GM19023 (cell line): ENCODE results near the gene MSRB3.

Experiments used
- ATAC-seq: cut with Tn5 transposase; IDR thresholded peaks from one replicate; pipeline ENCODE4 v1.9.1; 2021; ENCODE audit warnings: mild to moderate bottlenecking, moderate library complexity; ENCODE audit not compliant: unreplicated experiment

The MSRB3 gene

DNA sequence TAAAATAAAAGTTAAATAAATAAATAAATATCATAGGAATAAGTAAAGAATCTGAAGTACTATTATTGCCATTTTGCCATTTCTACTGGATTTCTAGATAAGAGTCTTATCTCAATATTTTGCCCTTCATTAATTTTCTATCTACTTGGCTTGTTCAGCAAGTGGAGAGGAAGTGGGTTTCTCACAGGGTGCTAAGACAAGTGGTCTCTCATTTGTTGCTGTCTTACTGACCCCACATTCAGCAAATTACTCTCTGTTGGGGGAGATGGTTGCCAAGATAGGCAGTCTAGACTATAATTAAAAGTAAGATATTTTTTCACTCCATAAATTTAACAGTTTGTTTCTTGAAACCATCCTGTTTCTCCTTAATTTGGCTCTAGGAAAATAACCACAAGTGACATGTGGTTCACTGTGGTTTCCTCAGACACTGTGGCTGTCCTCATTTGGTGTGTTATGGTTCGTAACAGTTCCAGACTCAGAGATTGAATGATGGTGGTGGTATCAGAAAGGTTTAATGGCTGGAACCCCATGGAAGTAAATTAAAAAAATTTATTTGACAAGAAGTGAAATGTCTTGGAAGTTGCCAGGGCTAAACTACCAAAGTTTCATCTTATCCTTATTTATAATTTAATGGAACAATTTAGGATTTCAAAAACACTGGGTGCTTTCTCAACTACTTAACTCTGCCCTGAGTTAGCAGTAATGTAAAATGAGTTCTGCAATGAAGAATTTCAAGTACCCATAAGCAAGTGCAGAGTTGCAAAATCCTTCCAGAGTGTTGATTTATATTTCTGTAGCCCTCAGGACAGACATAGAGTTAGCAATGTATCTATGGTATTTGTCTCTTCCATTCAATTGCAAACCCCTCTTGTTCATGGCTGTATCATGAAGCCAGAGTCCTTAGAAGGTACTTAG, 214.8 kb downstream of the MSRB3 start:
- no peak for ATAC-seq

DNA sequence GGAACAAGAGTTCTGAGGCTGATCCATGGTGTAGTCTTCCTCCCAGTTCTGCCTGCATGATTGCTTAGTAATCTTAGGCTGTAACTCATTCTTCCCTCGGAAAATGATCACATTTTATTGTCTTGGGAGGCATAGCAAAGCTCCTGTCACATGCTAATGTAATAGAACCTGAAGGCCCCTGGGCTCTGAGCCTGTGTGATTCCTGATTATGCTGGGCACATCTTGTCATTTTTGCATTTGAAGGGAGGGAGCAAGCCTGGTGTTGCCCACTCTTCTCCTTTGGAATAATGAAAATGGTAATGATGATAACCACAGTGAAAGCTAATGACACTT, 215.4 kb downstream of the MSRB3 start:
- ATAC-seq = no peak

DNA sequence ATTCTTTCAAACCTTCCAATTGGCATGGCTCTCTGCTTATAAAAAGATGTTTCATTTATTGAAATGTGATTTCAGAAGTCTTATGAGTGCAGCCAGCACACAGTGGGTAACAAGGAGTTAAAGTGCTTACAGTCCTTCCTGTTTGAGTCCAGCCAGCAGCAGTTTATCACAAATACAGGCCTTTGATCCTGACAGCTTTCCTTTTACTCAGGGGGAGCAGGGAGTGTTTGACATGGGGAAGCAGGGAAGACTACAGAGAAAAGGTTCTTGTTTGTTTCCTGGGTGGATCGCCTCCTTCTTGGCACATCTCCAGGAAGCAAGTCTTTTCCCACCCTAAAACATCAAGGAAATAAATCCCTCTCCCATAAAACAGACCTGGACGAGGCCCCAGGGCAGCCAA, 216.1 kb downstream of the MSRB3 start:
- ATAC-seq = no peak

DNA sequence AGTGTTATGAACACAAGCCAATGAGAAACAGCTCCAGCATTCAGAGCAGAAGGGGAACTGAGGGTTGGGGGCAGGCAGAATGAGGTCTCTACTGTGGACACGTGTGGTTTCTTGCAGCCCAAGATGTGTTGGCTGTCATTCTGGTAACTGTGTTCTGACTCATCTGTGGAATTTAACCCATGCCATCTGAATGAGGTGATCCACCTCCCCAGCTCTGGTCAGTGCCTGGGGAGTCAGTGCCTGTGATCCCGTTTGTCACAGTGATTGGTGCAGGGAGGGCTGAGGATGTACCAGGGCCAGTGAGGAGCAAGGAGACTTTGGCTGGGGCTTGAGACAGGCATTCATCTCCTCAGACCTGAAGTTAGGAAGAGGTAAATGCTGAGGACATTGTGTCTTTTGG, 216.8 kb downstream of the MSRB3 start:
- no peak for ATAC-seq

DNA sequence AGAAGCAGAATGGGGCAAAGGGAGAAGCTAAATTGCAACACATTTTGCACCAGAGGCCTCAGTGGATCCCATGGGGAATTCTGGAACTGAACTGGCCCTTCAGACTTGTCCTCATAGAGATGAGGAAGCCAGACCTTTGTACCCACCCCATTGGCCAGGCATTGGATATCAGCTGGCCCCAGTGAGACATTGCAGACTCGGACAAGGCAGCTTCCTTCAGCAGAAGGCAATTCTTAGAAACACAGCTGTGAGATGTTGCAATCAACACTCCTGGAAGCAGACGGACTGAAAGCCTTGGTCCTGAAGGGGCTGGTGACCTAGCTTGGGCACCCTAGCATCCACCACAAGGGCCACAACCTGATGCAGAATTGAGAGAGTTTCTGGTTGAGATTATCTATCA, 218.1 kb downstream of the MSRB3 start:
- no peak for ATAC-seq

DNA sequence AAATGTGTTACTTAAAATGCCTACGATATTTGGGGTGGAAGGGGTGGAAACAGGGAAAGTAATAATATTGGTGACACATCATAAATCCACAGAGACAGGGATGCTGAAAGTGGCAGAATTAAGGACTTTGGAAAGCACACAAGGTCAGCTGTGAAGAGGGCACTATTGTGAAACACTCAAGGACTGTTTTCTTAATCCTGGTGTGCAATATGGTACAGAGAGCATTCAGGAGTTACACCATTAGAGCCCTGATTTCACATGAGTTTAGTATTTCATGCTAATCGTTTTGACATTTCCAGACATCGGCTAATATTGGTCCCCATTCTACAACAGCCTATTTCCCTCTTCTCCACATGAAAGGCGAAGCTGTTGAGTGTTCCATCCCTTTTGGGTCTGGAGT, 219.2 kb downstream of the MSRB3 start:
- ATAC-seq = no peak

- no peak for ATAC-seq
These were observed 220.7 kb downstream of the MSRB3 start for GRCh38 chr12:65499167-65499566.

DNA sequence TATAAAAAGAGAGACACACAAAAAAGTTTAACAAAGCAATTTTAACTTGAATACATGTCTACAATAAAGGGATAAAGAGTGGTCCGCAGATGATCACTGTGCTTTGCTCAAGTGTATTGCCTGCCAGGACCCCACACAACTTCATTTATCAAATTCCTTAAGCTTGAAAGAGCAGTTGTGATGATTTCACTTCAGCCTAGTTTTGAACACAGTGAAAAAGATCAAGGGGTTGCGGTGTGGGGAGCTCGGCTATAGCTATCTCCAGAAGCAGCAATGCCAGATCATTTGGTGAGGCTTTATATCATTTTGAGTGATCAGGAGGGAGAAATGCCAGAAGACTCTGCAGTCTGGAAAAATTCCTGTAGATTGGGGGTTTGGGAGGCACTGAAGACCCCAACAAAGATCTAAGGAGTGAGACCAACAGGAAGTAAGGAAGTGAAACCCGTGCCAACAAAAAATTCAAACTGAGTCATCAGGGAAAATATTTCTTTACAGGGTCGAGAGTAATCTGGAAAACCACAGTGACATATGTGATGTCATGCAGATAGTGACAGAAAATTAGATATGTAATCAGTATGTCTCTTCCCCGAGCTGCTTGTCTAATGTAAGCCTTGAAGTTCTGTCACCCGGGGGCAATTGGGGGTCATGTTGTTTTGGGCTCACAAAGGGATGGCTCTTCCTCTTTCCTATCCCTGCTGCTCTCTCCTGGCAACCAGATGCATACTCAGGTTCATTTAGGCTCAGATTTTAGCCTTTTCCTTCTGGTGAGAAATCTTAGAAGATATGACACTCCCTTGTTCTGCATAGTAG, 221.8 kb downstream of the MSRB3 start:
- no peak for ATAC-seq

DNA sequence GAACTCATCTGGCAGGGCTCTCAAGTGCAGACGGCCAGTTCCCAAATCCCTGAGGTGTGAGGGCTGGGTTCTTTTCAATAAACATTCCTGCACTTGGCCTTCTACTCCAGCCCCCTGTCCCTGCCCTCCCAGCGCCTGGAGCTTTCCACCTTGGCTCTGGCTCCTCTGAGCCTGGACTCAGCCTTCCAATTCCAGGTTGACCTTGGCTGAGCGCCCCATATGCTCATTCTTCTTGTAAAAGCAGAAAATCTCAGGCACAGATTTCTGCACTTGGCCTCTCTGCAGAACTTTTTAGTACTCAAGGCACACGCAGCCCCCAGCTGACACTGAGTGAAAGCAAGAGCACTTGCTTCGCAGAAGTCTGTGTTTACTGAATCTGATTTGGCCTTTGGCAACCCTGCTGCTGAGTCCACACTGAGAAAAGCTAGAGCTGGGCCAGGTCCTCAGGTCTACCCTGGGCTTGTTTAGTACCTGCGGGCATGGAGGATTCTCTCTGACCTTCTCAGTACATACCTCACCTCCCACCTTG, 222.7 kb downstream of the MSRB3 start:
- ATAC-seq = no peak

GRCh38 chr12:65501935-65502334, 223.5 kb downstream of the MSRB3 start:
- no peak for ATAC-seq

GRCh38 chr12:65504417-65504816, 225.9 kb downstream of the MSRB3 start:
- ATAC-seq = no peak

DNA sequence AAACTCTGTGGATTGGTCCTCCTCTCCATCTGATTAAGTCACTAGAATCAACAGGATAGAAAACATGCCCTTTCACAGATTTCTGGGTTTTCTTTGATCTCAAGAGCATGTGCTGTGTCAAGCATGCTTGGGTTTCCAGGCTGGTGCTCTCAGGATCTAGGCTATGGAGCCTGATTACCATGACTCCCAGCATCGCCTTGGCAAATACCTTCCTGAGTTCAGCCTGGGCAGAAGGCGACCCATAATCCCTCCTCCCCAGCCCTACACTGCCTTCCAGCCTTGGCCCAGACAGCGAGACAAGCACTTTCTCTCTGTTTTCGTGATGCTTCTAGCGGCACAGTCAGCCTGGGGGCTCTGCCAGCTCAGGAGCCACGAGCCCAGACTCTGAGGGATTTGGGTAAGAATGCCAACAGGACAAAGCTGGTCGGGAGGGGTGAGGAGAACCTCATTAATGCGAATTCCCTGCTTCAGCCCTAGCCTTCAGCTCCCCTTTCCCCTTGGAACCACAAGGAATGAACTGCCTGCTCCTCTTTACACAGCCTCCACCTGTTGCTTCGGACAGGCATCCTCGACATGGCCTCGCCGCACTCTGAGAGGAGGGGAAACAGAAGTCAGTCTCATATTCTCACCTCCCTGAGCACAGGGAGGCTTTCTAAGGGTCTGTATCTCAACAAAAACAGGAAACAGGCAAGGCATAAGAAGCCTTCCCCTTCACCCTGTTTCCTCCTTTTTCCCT, 227.1 kb downstream of the MSRB3 start:
- ATAC-seq = no peak

- no peak for ATAC-seq
These were observed 230.0 kb downstream of the MSRB3 start for GRCh38 chr12:65508276-65509035.

- no peak for ATAC-seq
These were observed 231.5 kb downstream of the MSRB3 start for GRCh38 chr12:65510007-65510406.

DNA sequence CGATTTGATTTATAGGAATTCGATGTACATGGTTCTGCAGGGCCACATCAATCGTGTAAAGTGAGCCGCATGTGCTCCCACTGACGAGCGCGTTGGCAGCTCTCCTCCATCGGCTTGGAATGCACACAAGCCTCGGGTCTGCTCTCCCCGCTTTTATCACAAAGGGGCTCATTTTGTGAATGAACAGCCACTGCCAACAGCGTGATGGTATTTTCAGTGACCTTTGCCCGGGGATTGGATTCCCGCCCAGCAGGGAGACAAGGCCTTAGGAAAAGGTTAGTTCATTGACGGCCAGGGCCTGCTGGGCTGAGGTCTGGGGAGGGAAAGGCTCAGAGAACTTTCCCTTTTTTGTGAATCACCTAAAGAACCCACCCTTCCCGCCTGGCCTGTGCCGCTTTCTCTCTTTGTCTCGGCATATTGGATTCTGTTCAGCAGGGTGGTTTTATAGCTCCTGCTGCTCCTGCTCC, 232.1 kb downstream of the MSRB3 start:
- no peak for ATAC-seq

GRCh38 chr12:65511134-65511834, 232.8 kb downstream of the MSRB3 start:
- no peak for ATAC-seq

DNA sequence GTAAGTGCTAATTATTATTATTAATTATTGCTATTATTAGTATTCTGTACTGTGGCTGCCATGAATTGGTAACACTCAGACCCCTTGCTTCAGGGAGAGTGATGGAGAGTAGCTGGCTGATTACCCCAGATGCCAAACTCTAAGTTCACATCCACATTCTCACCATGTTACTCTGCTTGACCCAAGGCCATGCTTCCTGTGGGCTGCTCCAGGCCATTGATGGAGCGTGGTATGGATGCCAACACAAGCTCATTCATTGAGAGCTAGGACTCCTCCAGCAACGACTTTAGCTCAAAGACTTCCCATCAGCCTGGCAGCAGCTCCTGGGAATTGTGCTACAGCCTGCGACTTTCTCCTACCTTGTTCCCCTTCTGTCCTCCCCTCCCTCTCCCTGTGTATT, 233.4 kb downstream of the MSRB3 start:
- no peak for ATAC-seq
